ENCODE data around the gene CES2. TPM values are rescaled to one million over a fixed set of nuclear protein-coding genes. Genes with fewer than 3 reads are reported as not detected.
"Not testable (repeated sequence)": the region's sequence is repeated elsewhere in the genome, so short reads cannot be mapped to it uniquely, and the experiment has no call there.

Gene CES2
- total and polyA plus RNA-seq, 8 donors, result 16.9 to 893 (median 37.8) TPM

- TF ChIP-seq EP300 (IDR thresholded peaks at IDR 0.05), result no peak
- TF ChIP-seq POLR2AphosphoS5 (IDR thresholded peaks at IDR 0.05), result no peak
- TF ChIP-seq, protein P1, sequence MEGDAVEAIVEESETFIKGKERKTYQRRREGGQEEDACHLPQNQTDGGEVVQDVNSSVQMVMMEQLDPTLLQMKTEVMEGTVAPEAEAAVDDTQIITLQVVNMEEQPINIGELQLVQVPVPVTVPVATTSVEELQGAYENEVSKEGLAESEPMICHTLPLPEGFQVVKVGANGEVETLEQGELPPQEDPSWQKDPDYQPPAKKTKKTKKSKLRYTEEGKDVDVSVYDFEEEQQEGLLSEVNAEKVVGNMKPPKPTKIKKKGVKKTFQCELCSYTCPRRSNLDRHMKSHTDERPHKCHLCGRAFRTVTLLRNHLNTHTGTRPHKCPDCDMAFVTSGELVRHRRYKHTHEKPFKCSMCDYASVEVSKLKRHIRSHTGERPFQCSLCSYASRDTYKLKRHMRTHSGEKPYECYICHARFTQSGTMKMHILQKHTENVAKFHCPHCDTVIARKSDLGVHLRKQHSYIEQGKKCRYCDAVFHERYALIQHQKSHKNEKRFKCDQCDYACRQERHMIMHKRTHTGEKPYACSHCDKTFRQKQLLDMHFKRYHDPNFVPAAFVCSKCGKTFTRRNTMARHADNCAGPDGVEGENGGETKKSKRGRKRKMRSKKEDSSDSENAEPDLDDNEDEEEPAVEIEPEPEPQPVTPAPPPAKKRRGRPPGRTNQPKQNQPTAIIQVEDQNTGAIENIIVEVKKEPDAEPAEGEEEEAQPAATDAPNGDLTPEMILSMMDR (IDR thresholded peaks at IDR 0.05), result no peak
- no peak for TF ChIP-seq POLR2A (IDR thresholded peaks at IDR 0.05)
- intact Hi-C loops (cut with DNase I; ENCODE audit: low total_unique reads), result no loop called here
- no peak overlapping the region for H3K27ac ChIP-seq
- DNase-seq, result no peak
- peaks cover 0 to 8% (median 3%) of the 10 kb centered on the region in 4 donors for H3K4me1 ChIP-seq
- peaks cover 0 to 24% (median 0%) of the 10 kb centered on the region in 3 donors for H3K27me3 ChIP-seq
- 69 to 78% (median 77%) methylated on average over 9 of the region's 9 CpGs for WGBS, 5 donors
- H3K4me3 ChIP-seq, result no peak overlapping the region
- H3K9me3 ChIP-seq, result no peaks in the 10 kb centered on the region
- H3K36me3 ChIP-seq, result no peaks in the 10 kb centered on the region
These were observed 37.7 kb downstream of the CES2 start for GRCh38 chr16:66972983-66973382.

DNA sequence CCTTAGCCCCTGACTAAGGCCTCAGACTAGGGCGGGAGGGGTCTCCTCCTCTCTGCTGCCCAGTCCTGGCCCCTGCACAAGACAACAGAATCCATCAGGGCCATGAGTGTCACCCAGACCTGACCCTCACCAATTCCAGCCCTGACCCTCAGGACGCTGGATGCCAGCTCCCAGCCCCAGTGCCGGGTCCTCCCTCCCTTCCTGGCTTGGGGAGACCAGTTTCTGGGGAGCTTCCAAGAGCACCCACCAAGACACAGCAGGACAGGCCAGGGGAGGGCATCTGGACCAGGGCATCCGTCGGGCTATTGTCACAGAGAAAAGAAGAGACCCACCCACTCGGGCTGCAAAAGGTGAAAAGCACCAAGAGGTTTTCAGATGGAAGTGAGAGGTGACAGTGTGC is 38.4 kb downstream of the CES2 start:
- intact Hi-C loops (cut with DNase I; ENCODE audit: low total_unique reads), result no loop called here
- peaks cover 0 to 10% (median 4%) of the 10 kb centered on the region in 4 donors for H3K4me1 ChIP-seq
- H3K4me3 ChIP-seq, result no peak overlapping the region
- TF ChIP-seq, protein P1 (IDR thresholded peaks at IDR 0.05), result no peak
- TF ChIP-seq POLR2A (IDR thresholded peaks at IDR 0.05), result no peak
- no peaks in the 10 kb centered on the region for H3K36me3 ChIP-seq
- WGBS, 5 donors, result 71 to 94% (median 91%) methylated on average over 1 to 6 of the region's 6 CpGs
- no peak for DNase-seq
- H3K9me3 ChIP-seq, result no peaks in the 10 kb centered on the region
- H3K27ac ChIP-seq, result no peak overlapping the region
- peaks cover 0 to 24% (median 0%) of the 10 kb centered on the region in 3 donors for H3K27me3 ChIP-seq

- H3K9me3 ChIP-seq; H3K36me3 ChIP-seq; H3K4me3 ChIP-seq; intact Hi-C loops (cut with DNase I; ENCODE audit: low total_unique reads); H3K27ac ChIP-seq; DNase-seq: not testable (repeated sequence)
- H3K4me1 ChIP-seq, result peaks cover 0 to 16% (median 7%) of the 10 kb centered on the region in 4 donors
- peaks cover 0 to 24% (median 0%) of the 10 kb centered on the region in 3 donors for H3K27me3 ChIP-seq
- WGBS, 5 donors, result 81 to 91% (median 91%) methylated on average over 9 to 32 of the region's 32 CpGs
These were observed 39.0 kb downstream of the CES2 start for GRCh38 chr16:66974156-66974931.

GRCh38 chr16:66974932-66975246 is 39.6 kb downstream of the CES2 start:
- not testable (repeated sequence) for H3K4me3 ChIP-seq, H3K27ac ChIP-seq, DNase-seq, H3K9me3 ChIP-seq, H3K36me3 ChIP-seq
- peaks cover 0 to 17% (median 8%) of the 10 kb centered on the region in 4 donors for H3K4me1 ChIP-seq
- 63 to 72% (median 65%) methylated on average over 9 to 11 of the region's 11 CpGs for WGBS, 5 donors
- peaks cover 0 to 24% (median 0%) of the 10 kb centered on the region in 3 donors for H3K27me3 ChIP-seq
- intact Hi-C loops (cut with DNase I; ENCODE audit: low total_unique reads), result loop anchor here (5.0 kb wide), 1 partner anchor 177 kb away; the partner anchor contains the start of gene B3GNT9

DNA sequence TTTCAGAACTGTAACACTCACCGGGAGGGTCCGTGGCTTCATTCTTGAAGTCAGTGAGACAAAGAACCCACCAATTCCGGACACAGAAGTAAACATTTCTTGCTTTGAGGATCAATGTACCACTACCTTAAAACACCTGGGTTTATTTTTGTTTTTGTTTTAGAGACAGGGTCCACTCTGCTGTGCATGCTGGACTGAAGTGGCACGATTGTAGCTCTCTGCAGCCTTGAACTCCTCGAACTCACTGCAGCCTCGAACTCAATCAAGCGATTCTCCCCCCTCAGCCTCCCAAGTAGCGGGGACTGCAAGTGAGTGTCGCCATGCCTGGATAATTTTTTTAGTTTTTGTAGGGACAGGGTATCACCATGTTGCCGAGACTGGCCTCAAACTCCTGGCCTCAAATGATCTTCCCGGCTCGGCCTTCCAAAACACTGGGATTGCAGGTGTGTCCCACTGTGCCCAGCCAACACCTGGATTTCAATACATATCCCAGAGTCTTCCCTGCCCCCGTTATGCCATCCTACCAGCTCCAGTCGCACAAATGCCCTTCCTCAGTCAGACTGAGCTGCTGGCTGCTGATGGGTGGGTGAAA is 40.1 kb downstream of the CES2 start:
- no peaks in the 10 kb centered on the region for H3K9me3 ChIP-seq
- no peak for TF ChIP-seq POLR2A (IDR thresholded peaks at IDR 0.05)
- no peak for TF ChIP-seq POLR2AphosphoS5 (IDR thresholded peaks at IDR 0.05)
- TF ChIP-seq, protein P1 (IDR thresholded peaks at IDR 0.05), result no peak
- TF ChIP-seq EP300 (IDR thresholded peaks at IDR 0.05), result no peak
- 79 to 85% (median 81%) methylated on average over 14 of the region's 14 CpGs for WGBS, 5 donors
- DNase-seq, result no peak
- H3K4me1 ChIP-seq, result peaks cover 0 to 17% (median 8%) of the 10 kb centered on the region in 4 donors
- no peak overlapping the region for H3K27ac ChIP-seq
- H3K36me3 ChIP-seq, result no peaks in the 10 kb centered on the region
- peaks cover 0 to 24% (median 0%) of the 10 kb centered on the region in 3 donors for H3K27me3 ChIP-seq
- H3K4me3 ChIP-seq, result no peak overlapping the region
- intact Hi-C loops (cut with DNase I; ENCODE audit: low total_unique reads), result loop anchor here (5.0 kb wide), 1 partner anchor 177 kb away; the partner anchor contains the start of gene B3GNT9

Measured in stomach (tissue), 9 donors.